Spleen (tissue), 11 donors: ENCODE results near the gene SYNC. TPM values are rescaled to one million over a fixed set of nuclear protein-coding genes. Genes with fewer than 3 reads are reported as not detected.

ENCODE experiments used
- DNase-seq: peaks from one replicate; pipeline ENCODE4 v3.0.0-alpha.2; 2020
- H3K27ac ChIP-seq, 8 donors: fragments of 200-600 bp; sonication (generic) in 7 of 8; 1 replicate in 4 of 8; 2 replicates in 4 of 8; pipeline versions ENCODE4 v1.5.0 to v1.8.0; 2016 to 2021; ENCODE audit warnings: inconsistent platforms in 4 of 8, mild to moderate bottlenecking in 4 of 8, moderate library complexity in 1 of 8
- H3K27me3 ChIP-seq, 7 donors: fragments of 200-600 bp; sonication (generic) in 6 of 7; replicated peaks in 1 of 7; 1 replicate in 4 of 7; 2 replicates in 3 of 7; pipeline versions ENCODE4 v1.5.0 to v1.8.0; 2016 to 2021; ENCODE audit warnings: inconsistent platforms in 3 of 7, mild to moderate bottlenecking in 1 of 7
- H3K36me3 ChIP-seq, 6 donors: fragments of 200-600 bp; sonication (generic) in 5 of 6; 1 replicate in 4 of 6; 2 replicates in 2 of 6; pipeline versions ENCODE4 v1.5.0 to v1.8.0; 2016 to 2021; ENCODE audit warnings: inconsistent platforms in 2 of 6
- H3K4me1 ChIP-seq, 6 donors: fragments of 200-600 bp; sonication (generic) in 5 of 6; 1 replicate in 3 of 6; 2 replicates in 3 of 6; pipeline versions ENCODE4 v1.5.0 to v1.8.0; 2016 to 2021; ENCODE audit warnings: inconsistent platforms in 3 of 6
- H3K4me3 ChIP-seq, 8 donors: fragments of 200-600 bp; sonication (generic) in 7 of 8; 1 replicate in 4 of 8; 2 replicates in 4 of 8; pipeline versions ENCODE4 v1.5.0 to v1.8.0; 2016 to 2021; ENCODE audit warnings: inconsistent platforms in 4 of 8, mild to moderate bottlenecking in 4 of 8, moderate library complexity in 2 of 8
- H3K9me3 ChIP-seq, 8 donors: fragments of 200-600 bp; sonication (generic) in 7 of 8; 1 replicate in 4 of 8; 2 replicates in 4 of 8; pipeline versions ENCODE4 v1.5.0 to v1.8.0; 2016 to 2021; ENCODE audit warnings: inconsistent platforms in 4 of 8
- POLR2A ChIP-seq, 3 donors: fragments of 450-650 bp; IDR thresholded peaks; one replicate each; pipeline ENCODE4 v1.5.1; 2017; ENCODE audit warnings: antibody characterized with exemption in 3 of 3, mild to moderate bottlenecking in 1 of 3
- POLR2AphosphoS5 ChIP-seq, 3 donors: sonication (generic); formaldehyde crosslinking; IDR thresholded peaks; one replicate each; pipeline ENCODE4 v1.5.1; 2017; ENCODE audit warnings: antibody characterized with exemption in 3 of 3
- WGBS, 5 donors: extraction: QIAGEN DNeasy Blood & Tissue Kit in 3 of 5; methylation state at CpG; one replicate each; pipeline versions ENCODE4 v1.1.5 to v1.1.7; 2013 to 2018; 5-methylcytosine and 5-hydroxymethylcytosine counted together
- intact Hi-C: fragments of 100-400 bp; cut with DNase I; formaldehyde crosslinking; loops from one replicate; pipeline ENCODE4 v1.15.0; 2023; ENCODE audit warnings: low total_unique reads
- polyA plus RNA-seq, 3 donors: library from polyadenylated mRNA; stranded (reverse); fragments of 200-250 nt; gene quantifications; one replicate each; pipeline ENCODE4 v1.2.1, GENCODE V29; 2013
- total RNA-seq, 7 donors: library from RNA; depleted of rRNA in 3 of 7; stranded (reverse); fragments of >200 nt in 3 of 7; fragmentation: NEBNext Ultra II Directional in 4 of 7; extraction: Animal tissue kit (Norgen Biotek cat#: 25700) in 4 of 7; gene quantifications; one replicate each; pipeline versions ENCODE4 v1.1.0 to v1.2.1, GENCODE V29; 2016 to 2021
- TF ChIP-seq, protein P1 (sequence below), 11 experiments: fragments of 200-600 bp in 7 of 11; fragments of 450-650 bp in 4 of 11; sonication (generic) in 4 of 11; IDR thresholded peaks in 8 of 11; conservative IDR thresholded peaks in 3 of 11; 1 replicate in 7 of 11; 2 replicates in 4 of 11; pipeline versions ENCODE4 v1.4.0 to v1.8.0; 2016 to 2021; ENCODE audit warnings: antibody characterized with exemption in 11 of 11, inconsistent platforms in 4 of 11, mild to moderate bottlenecking in 1 of 11
- donor health status: healthy with polysubstance abuse.
- donor health status: DM: no; HTN: no; CAD: no; lungs with moderate emphysema.
- donor health status: DM: no; HTN: no; CAD: no.
- donor health status: Bipolar disorder and iron deficiency.
- donor health status: healthy.
- donor health status: DM: no; HTN: no; CAD: no.
- donor health status: DM: yes; HTN: yes; CAD: no.

Gene SYNC
- total and polyA plus RNA-seq, 10 donors, result 1.2 to 9.2 (median 5.6) TPM

DNA sequence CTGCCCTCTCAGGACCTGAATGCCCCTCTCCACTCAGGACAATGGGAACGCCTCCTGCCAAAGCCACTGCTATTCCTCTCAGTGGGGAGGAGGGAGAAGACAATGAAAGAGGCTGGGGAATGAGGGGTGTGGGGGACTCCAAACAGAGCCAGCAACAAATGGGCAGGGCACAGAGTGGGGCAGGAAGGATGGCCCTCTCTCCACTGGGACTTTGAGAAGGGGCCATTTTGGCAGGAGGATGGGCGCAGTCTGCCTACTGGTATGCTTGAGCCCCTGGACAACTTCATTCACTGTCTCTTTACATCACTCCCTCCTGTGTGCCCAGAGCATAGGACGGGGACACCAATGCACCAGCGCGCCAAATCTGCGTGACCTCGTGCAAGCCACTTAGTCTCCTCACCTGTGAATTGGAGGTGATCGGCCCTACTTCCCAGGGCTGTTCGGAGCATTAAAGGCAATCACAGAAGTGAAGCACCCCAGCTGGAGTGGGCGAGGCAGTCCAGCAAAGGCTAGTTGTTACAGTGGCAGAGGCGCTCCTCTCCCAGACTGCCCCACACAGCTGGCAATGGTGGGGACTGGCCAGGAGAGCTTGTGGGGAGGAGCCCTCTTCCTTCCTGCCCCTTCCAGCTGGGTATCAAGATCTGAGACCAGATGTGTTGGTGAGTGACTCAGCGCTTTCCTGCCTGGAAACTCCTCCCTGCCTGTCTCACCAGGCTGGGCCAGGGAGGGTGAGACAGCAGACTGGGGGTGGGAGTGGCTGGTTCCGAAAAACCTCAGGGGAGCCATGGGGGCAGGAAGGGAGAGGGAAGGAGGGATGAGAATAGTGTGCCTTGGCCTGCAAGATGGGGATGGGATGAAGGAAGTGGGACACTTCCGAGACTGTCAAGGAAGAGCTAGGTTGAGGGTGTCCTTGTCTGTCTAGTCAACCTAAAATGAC lies 22.4 kb upstream of the SYNC start:
- peaks cover 0 to 9% (median 0%) of the 10 kb centered on the region in 7 donors for H3K27me3 ChIP-seq
- H3K4me3 ChIP-seq, result no peak overlapping the region
- peak in 1 of 3 donors; percentile 44 for TF ChIP-seq POLR2AphosphoS5 (IDR thresholded peaks at IDR 0.05)
- no peak for TF ChIP-seq POLR2A (IDR thresholded peaks at IDR 0.05)
- no peak for DNase-seq
- no peak overlapping the region for H3K27ac ChIP-seq
- intact Hi-C loops, result no loop called here
- 32 to 41% (median 35%) methylated on average over 14 of the region's 14 CpGs for WGBS, 5 donors
- peaks cover 0 to 14% (median 9%) of the 10 kb centered on the region in 6 donors for H3K4me1 ChIP-seq
- H3K36me3 ChIP-seq, result no peaks in the 10 kb centered on the region
- no peaks in the 10 kb centered on the region for H3K9me3 ChIP-seq

DNA sequence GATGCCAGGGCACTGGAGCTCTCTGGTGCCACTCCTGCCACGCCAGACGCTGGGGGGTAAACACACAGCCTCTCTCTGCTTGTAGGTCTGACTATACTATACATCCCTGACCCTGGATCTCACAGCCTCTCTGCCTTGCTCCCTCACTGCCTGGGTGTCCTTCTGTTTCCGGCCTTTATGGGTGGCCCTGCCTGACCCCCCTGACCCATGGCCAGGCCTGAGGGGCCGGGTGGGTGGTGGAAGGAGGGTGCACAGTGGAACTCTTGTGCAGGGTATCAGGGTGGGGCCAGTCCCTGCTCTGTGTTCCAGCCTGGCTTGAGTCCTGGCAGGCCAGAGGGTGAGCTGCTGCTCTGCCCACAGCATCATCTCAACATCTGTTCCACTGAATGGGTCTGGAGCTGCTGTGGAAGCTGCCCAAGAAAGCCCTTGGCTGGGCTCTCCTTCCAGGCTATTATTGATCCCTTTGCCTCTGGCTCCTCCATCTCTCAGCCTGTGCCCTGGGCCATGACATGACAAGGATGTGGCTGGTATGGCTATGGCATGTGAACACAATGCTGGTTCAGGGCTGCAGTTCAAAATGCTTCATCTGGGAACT lies 17.2 kb upstream of the SYNC start:
- no peak overlapping the region for H3K27ac ChIP-seq
- no peaks in the 10 kb centered on the region for H3K36me3 ChIP-seq
- no peak overlapping the region for H3K4me3 ChIP-seq
- TF ChIP-seq POLR2A (IDR thresholded peaks at IDR 0.05), result no peak
- TF ChIP-seq, protein P1, sequence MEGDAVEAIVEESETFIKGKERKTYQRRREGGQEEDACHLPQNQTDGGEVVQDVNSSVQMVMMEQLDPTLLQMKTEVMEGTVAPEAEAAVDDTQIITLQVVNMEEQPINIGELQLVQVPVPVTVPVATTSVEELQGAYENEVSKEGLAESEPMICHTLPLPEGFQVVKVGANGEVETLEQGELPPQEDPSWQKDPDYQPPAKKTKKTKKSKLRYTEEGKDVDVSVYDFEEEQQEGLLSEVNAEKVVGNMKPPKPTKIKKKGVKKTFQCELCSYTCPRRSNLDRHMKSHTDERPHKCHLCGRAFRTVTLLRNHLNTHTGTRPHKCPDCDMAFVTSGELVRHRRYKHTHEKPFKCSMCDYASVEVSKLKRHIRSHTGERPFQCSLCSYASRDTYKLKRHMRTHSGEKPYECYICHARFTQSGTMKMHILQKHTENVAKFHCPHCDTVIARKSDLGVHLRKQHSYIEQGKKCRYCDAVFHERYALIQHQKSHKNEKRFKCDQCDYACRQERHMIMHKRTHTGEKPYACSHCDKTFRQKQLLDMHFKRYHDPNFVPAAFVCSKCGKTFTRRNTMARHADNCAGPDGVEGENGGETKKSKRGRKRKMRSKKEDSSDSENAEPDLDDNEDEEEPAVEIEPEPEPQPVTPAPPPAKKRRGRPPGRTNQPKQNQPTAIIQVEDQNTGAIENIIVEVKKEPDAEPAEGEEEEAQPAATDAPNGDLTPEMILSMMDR (IDR thresholded peaks at IDR 0.05 in 8 of 11, conservative IDR thresholded peaks at IDR 0.05 in 3 of 11), result no peak
- no peak for TF ChIP-seq POLR2AphosphoS5 (IDR thresholded peaks at IDR 0.05)
- peaks cover 0 to 3% (median 0%) of the 10 kb centered on the region in 7 donors for H3K27me3 ChIP-seq
- intact Hi-C loops, result no loop called here
- WGBS, 5 donors, result 72 to 94% (median 84%) methylated on average over 4 of the region's 4 CpGs
- DNase-seq, result no peak
- peaks cover 0 to 8% (median 3%) of the 10 kb centered on the region in 6 donors for H3K4me1 ChIP-seq
- no peaks in the 10 kb centered on the region for H3K9me3 ChIP-seq

DNA sequence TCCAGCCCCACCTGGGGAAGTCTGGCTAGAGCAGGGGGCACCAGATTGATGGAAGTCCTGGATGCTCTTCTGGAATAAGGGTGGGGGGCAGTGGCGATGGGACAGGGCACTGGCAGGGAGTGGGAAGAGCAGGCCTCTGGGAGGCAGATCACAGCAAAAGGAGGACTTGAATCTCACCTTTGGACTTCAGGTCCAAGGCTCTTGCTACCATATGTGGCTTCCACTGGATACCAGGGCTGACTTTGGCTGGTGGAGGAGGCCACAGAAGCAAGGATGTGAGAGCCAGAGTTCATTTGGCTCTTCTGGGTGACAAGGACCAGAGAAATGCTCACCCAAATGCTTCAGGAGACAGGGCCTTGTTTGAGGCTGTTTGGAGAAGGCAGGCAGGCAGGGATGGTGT lies 16.0 kb upstream of the SYNC start:
- Histone ChIP-seq H3K4me1 (peaks cover 0 to 4% (median 0%) of the 10 kb centered on the region in 6 donors), H3K36me3 (no peaks in the 10 kb centered on the region), H3K4me3 (no peak overlapping the region), H3K27ac (no peak overlapping the region), H3K9me3 (no peaks in the 10 kb centered on the region), H3K27me3 (peaks cover 0 to 3% (median 0%) of the 10 kb centered on the region in 7 donors)
- TF ChIP-seq POLR2A (IDR thresholded peaks at IDR 0.05) (no peak), POLR2AphosphoS5 (IDR thresholded peaks at IDR 0.05) (no peak)
- TF ChIP-seq, protein P1 (IDR thresholded peaks at IDR 0.05 in 8 of 11, conservative IDR thresholded peaks at IDR 0.05 in 3 of 11), result no peak
- no peak for DNase-seq
- 78 to 100% (median 92%) methylated on average over 1 of the region's 1 CpG for WGBS, 5 donors
- intact Hi-C loops, result no loop called here

DNA sequence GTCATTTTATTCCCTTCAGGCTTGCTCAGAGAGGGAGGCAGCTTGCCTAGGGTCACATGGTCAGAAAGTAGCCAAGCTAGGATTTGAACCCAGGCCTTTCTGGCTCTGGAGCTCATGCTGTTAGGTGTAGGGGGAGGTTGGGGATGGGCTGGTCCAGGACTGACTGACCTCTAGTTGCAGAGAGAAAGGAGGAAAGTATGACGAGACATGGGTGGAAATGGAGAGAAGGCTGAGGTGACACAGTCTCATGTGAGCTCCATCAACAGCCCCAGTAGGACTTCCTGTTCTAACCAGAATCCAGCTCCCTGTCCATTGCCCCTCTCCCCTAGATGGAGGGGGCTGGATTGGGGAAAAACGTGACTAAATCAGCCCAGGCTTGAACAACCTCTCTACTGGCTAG lies 15.5 kb upstream of the SYNC start:
- WGBS, 5 donors, result 38 to 65% (median 52%) methylated on average over 2 of the region's 2 CpGs
- Histone ChIP-seq H3K9me3 (no peaks in the 10 kb centered on the region), H3K36me3 (no peaks in the 10 kb centered on the region), H3K4me1 (peaks cover 0 to 4% (median 0%) of the 10 kb centered on the region in 6 donors), H3K27me3 (peaks cover 0 to 3% (median 0%) of the 10 kb centered on the region in 7 donors), H3K4me3 (no peak overlapping the region), H3K27ac (no peak overlapping the region)
- intact Hi-C loops, result no loop called here
- no peak for DNase-seq
- TF ChIP-seq POLR2AphosphoS5 (IDR thresholded peaks at IDR 0.05), result no peak
- TF ChIP-seq POLR2A (IDR thresholded peaks at IDR 0.05), result no peak

DNA sequence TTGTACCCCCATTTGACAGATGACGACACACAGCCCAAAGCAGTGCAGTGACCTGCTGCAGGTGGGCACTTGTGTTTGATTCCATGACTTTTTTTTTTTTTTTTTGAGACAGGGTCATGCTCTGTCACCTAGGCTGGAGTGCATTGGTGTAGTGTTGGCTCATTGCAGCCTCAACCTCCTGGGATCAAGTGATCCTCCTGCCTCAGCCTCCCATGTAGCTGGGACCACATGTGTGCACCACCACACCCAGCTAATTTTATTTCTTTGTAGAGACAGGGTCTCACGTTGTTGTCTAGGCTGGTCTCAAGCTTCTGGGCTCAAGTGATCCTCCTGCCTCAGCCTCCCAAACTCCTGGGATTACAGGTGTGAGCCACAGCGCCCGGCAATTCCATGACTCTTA lies 14.9 kb upstream of the SYNC start:
- Histone ChIP-seq H3K27me3 (peaks cover 0 to 3% (median 0%) of the 10 kb centered on the region in 7 donors), H3K9me3 (no peaks in the 10 kb centered on the region), H3K27ac (no peak overlapping the region), H3K4me1 (peaks cover 0 to 8% (median under 1%) of the 10 kb centered on the region in 6 donors), H3K4me3 (no peak overlapping the region), H3K36me3 (no peaks in the 10 kb centered on the region)
- no peak for DNase-seq
- WGBS, 5 donors, result 87 to 99% (median 92%) methylated on average over 2 to 4 of the region's 4 CpGs
- intact Hi-C loops, result no loop called here
- TF ChIP-seq POLR2AphosphoS5 (IDR thresholded peaks at IDR 0.05), result no peak
- TF ChIP-seq, protein P1 (IDR thresholded peaks at IDR 0.05 in 8 of 11, conservative IDR thresholded peaks at IDR 0.05 in 3 of 11), result no peak
- no peak for TF ChIP-seq POLR2A (IDR thresholded peaks at IDR 0.05)
